ENCODE results near the gene ARMH4. TPM values are rescaled to one million over a fixed set of nuclear protein-coding genes. Genes with fewer than 3 reads are reported as not detected.

Gene ARMH4

GRCh38 chr14:57976701-57977100 lies 175.3 kb downstream of the ARMH4 start:
- Histone ChIP-seq H3K4me3 (ENCODE audit: low read length) (no peak overlapping the region), H3K27me3 (ENCODE audit: control insufficient read depth, insufficient read depth, low read length) (no peaks in the 10 kb centered on the region), H3K36me3 (ENCODE audit: insufficient read depth, low read length) (no peaks in the 10 kb centered on the region), H3K4me1 (ENCODE audit: control insufficient read depth, insufficient read depth, low read length) (no peaks in the 10 kb centered on the region), H3K9ac (ENCODE audit: low read depth, low read length) (no peak overlapping the region), H3K9me3 (replicated peaks; ENCODE audit: low read length) (no peaks in the 10 kb centered on the region), H3K4me2 (ENCODE audit: low read length) (no peak overlapping the region)

GRCh38 chr14:57974896-57975295 lies 177.1 kb downstream of the ARMH4 start:
- H3K27me3 ChIP-seq (ENCODE audit: control insufficient read depth, insufficient read depth, low read length), result no peaks in the 10 kb centered on the region
- H3K9me3 ChIP-seq (replicated peaks; ENCODE audit: low read length), result no peaks in the 10 kb centered on the region
- H3K4me3 ChIP-seq (ENCODE audit: low read length), result no peak overlapping the region
- H3K4me2 ChIP-seq (ENCODE audit: low read length), result no peak overlapping the region
- H3K36me3 ChIP-seq (ENCODE audit: insufficient read depth, low read length), result no peaks in the 10 kb centered on the region
- H3K9ac ChIP-seq (ENCODE audit: low read depth, low read length), result no peak overlapping the region
- H3K4me1 ChIP-seq (ENCODE audit: control insufficient read depth, insufficient read depth, low read length), result no peaks in the 10 kb centered on the region

- Histone ChIP-seq H3K9me3 (replicated peaks; ENCODE audit: low read length) (no peaks in the 10 kb centered on the region), H3K27me3 (ENCODE audit: control insufficient read depth, insufficient read depth, low read length) (no peaks in the 10 kb centered on the region), H3K9ac (ENCODE audit: low read depth, low read length) (no peak overlapping the region), H3K36me3 (ENCODE audit: insufficient read depth, low read length) (no peaks in the 10 kb centered on the region), H3K4me2 (ENCODE audit: low read length) (no peak overlapping the region), H3K4me1 (ENCODE audit: control insufficient read depth, insufficient read depth, low read length) (no peaks in the 10 kb centered on the region), H3K4me3 (ENCODE audit: low read length) (no peak overlapping the region)
Observed at GRCh38 chr14:57970594-57970993, 181.4 kb downstream of the ARMH4 start.

- Histone ChIP-seq H3K4me3 (ENCODE audit: low read length) (no peak overlapping the region), H3K4me2 (ENCODE audit: low read length) (no peak overlapping the region), H3K36me3 (ENCODE audit: insufficient read depth, low read length) (no peaks in the 10 kb centered on the region), H3K9me3 (replicated peaks; ENCODE audit: low read length) (no peaks in the 10 kb centered on the region), H3K9ac (ENCODE audit: low read depth, low read length) (no peak overlapping the region), H3K27me3 (ENCODE audit: control insufficient read depth, insufficient read depth, low read length) (no peaks in the 10 kb centered on the region), H3K4me1 (ENCODE audit: control insufficient read depth, insufficient read depth, low read length) (no peaks in the 10 kb centered on the region)
Observed at GRCh38 chr14:57970175-57970574, 181.8 kb downstream of the ARMH4 start.

- H3K36me3 ChIP-seq (ENCODE audit: insufficient read depth, low read length), result no peaks in the 10 kb centered on the region
- H3K4me3 ChIP-seq (ENCODE audit: low read length), result no peak overlapping the region
- H3K4me2 ChIP-seq (ENCODE audit: low read length), result no peak overlapping the region
- no peaks in the 10 kb centered on the region for H3K9me3 ChIP-seq (replicated peaks; ENCODE audit: low read length)
- no peaks in the 10 kb centered on the region for H3K4me1 ChIP-seq (ENCODE audit: control insufficient read depth, insufficient read depth, low read length)
- peaks cover 11% of the 10 kb centered on the region for H3K27me3 ChIP-seq (ENCODE audit: control insufficient read depth, insufficient read depth, low read length)
- H3K9ac ChIP-seq (ENCODE audit: low read depth, low read length), result no peak overlapping the region
Observed at GRCh38 chr14:57963071-57963470, 188.9 kb downstream of the ARMH4 start.

GRCh38 chr14:57962325-57963035 lies 189.5 kb downstream of the ARMH4 start:
- Histone ChIP-seq H3K4me1 (ENCODE audit: control insufficient read depth, insufficient read depth, low read length) (no peaks in the 10 kb centered on the region), H3K4me3 (ENCODE audit: low read length) (no peak overlapping the region), H3K9ac (ENCODE audit: low read depth, low read length) (no peak overlapping the region), H3K9me3 (replicated peaks; ENCODE audit: low read length) (no peaks in the 10 kb centered on the region), H3K36me3 (ENCODE audit: insufficient read depth, low read length) (no peaks in the 10 kb centered on the region), H3K27me3 (ENCODE audit: control insufficient read depth, insufficient read depth, low read length) (peaks cover 11% of the 10 kb centered on the region), H3K4me2 (ENCODE audit: low read length) (no peak overlapping the region)

- Histone ChIP-seq H3K27me3 (ENCODE audit: control insufficient read depth, insufficient read depth, low read length) (peaks cover 11% of the 10 kb centered on the region), H3K4me1 (ENCODE audit: control insufficient read depth, insufficient read depth, low read length) (no peaks in the 10 kb centered on the region), H3K9me3 (replicated peaks; ENCODE audit: low read length) (no peaks in the 10 kb centered on the region), H3K36me3 (ENCODE audit: insufficient read depth, low read length) (no peaks in the 10 kb centered on the region), H3K4me2 (ENCODE audit: low read length) (no peak overlapping the region), H3K9ac (ENCODE audit: low read depth, low read length) (no peak overlapping the region), H3K4me3 (ENCODE audit: low read length) (no peak overlapping the region)
Observed at GRCh38 chr14:57961786-57962060, 190.3 kb downstream of the ARMH4 start.

GRCh38 chr14:57960946-57961785 lies 190.8 kb downstream of the ARMH4 start:
- no peaks in the 10 kb centered on the region for H3K9me3 ChIP-seq (replicated peaks; ENCODE audit: low read length)
- H3K4me1 ChIP-seq (ENCODE audit: control insufficient read depth, insufficient read depth, low read length), result no peaks in the 10 kb centered on the region

GRCh38 chr14:57957441-57957840 lies 194.6 kb downstream of the ARMH4 start:
- H3K4me2 ChIP-seq (ENCODE audit: low read length), result no peak overlapping the region
- no peaks in the 10 kb centered on the region for H3K4me1 ChIP-seq (ENCODE audit: control insufficient read depth, insufficient read depth, low read length)
- no peaks in the 10 kb centered on the region for H3K36me3 ChIP-seq (ENCODE audit: insufficient read depth, low read length)
- H3K9me3 ChIP-seq (replicated peaks; ENCODE audit: low read length), result no peaks in the 10 kb centered on the region
- no peak overlapping the region for H3K4me3 ChIP-seq (ENCODE audit: low read length)
- H3K9ac ChIP-seq (ENCODE audit: low read depth, low read length), result no peak overlapping the region
- peaks cover 11% of the 10 kb centered on the region for H3K27me3 ChIP-seq (ENCODE audit: control insufficient read depth, insufficient read depth, low read length)

More at GRCh38 chr14:57960946-57961785, 190.8 kb downstream of the ARMH4 start:
- H3K27me3 ChIP-seq (ENCODE audit: control insufficient read depth, insufficient read depth, low read length), result peaks cover 11% of the 10 kb centered on the region
- H3K36me3 ChIP-seq (ENCODE audit: insufficient read depth, low read length), result no peaks in the 10 kb centered on the region
- no peak overlapping the region for H3K4me3 ChIP-seq (ENCODE audit: low read length)
- H3K4me2 ChIP-seq (ENCODE audit: low read length), result no peak overlapping the region
- no peak overlapping the region for H3K9ac ChIP-seq (ENCODE audit: low read depth, low read length)

Small RNAs within 50 kb of the gene (small RNA-seq; reads per million reads assigned to genes)
- gene RN7SL598P, result not detected

All from skeletal muscle satellite cell (primary cell).